Measurements from ENCODE around the gene RLF.
"Not testable (repeated sequence)": the region's sequence is repeated elsewhere in the genome, so short reads cannot be mapped to it uniquely, and the experiment has no call there.

Gene RLF

DNA sequence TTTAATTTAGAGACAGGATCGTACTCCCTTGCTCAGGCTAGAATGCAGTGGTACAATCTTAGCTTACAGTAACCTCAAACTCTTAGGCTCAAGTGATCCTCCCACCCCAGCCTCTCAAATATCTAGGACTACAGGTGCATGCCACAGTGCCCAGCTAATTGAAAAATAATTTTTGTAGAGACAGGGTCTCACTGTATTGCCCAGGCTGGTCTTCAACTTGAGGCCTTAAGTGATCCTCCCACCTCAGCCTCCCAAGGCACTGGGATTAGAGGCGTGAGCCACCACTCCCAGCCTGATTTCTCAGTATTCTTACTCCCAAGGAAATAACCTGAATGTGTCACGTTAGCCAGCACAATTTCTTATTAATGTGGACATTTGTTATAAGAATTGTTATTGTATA, 9.8 kb downstream of the RLF start:
- DNase-seq (ENCODE audit: low read depth, low spot score) = no peak

DNA sequence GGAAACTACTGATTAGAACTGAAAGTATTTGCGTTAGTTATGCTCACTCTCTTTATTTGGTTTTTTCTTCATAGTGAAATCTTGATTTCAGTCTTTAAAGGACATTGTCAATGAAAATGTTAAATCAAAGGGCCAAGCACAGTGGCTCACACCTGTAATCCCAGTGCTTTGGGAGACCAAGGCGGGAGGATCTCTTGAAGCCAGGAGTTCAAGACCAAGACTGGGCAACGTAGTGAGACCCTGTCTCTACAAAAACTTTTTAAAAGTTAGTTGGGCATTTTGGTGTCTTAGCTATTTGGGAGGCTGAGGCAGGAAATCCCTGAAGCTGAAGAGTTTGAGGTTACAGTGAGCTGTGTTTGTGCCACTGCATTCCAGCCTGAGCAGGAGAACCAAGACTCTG, 13.6 kb downstream of the RLF start:
- DNase-seq (ENCODE audit: low read depth, low spot score) = no peak

DNA sequence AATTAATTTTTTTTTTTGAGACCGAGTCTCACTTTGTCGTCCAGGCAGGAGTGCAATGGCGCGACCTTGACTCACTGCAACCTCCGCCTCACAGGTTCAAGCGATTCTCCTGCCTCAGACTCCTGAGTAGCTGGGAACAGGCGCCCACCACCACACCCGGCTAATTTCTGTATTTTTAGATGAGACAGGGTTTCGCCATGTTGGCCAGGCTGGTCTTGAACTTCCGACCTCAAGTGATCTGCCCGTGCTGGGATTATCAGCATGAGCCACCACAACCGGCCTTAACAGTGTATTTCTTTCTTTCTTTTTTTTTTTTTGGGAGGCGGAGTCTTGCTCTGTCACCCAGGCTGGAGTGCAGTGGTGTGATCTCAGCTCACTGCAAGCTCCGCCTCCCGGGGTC, 15.8 kb downstream of the RLF start:
- not testable (repeated sequence) for DNase-seq (ENCODE audit: low read depth, low spot score)

DNA sequence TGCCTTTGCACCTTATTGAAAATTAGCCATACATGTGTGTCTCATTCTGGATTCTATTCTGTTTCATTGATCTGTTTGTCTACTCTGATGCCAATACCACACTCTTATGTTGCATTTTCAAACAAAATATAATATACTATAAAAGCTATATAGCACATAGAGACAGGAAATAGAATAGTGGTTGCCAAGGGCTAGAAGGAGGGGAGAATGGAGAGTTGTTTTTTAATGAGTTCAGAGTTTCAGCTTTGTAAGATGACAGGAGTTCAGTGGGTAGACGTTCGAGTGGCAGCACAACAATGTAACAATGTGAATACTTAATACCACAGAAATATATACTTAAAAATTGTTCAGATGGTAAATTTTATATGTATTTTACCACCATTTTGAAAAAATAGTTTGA, 17.0 kb downstream of the RLF start:
- no peak for DNase-seq (ENCODE audit: low read depth, low spot score)

DNA sequence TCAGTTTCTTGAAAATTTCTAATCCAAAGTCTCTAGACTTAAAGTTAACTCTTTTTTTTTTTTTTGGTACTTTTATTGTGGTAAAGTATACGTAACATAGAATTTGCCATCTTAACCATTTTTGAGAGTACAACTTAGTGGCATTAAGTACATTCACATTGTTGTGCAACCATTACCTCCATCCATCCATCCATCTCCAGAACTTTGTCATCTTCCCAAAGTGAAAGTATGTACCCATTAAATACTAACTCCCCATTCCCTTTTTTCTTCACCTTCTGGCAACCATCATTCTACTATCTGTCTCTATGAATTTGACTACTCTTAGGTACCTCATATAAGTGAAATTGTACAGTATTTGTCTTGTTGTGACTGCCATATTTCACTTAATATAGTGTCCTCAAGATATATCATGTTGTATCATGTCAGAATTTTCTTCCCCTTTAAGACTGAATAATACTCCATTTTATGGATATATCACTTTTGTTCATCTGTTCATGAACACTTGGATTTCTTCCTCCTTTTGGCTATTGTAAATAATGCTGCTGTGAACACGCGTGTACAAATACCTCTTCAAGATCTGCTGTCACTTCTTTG, 18.4 kb downstream of the RLF start:
- DNase-seq (ENCODE audit: low read depth, low spot score) = no peak

DNA sequence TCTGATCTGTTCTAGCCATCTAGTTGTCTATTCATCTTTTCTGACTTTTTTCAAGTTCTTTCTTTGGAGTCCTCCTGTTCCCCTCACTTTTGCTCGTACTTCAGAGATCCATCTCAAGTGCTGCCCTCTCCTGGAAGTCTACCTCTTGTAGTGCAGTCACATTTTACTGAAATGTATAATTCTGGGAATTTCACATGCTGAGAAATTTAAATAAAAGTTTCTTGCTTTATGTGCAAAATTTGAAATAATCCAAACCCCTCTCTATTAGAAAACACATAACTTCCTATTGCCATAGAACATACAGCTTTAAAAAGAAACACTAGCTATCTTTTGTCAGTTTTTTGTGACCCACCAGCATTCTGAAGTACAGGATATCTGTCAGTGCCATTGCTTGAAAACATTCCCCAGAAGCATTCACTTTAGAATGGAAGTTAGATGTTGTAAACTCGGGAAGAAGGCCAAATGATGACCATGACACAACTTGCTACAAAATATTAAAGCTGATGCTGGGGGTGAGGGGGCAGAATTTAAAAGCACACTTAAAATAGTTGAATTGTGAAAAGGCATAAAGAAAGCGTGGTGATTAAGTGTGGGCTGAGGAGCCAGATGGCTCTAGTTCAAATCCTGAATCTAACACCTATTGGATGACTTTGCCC, 22.0 kb downstream of the RLF start:
- DNase-seq (ENCODE audit: low read depth, low spot score) = no peak

DNA sequence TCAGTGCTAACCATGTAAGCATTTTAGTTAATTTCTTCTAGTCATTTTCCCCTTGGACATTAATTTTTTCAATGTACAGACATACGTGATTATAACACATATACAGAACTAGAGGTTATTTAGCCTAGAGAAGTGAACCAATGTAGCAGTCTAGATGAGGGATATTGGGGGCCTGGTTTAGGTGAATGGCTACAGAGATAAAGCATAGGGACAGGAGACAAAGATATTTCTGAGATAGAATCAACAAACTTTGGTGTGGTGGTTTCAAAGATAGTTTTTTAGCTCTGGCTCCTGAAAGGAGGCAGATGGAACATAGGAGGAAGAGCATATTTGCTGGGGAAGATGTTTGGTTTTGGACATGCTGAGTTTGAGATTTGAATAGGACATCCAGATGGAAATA, 23.0 kb downstream of the RLF start:
- DNase-seq (ENCODE audit: low read depth, low spot score) = no peak

DNA sequence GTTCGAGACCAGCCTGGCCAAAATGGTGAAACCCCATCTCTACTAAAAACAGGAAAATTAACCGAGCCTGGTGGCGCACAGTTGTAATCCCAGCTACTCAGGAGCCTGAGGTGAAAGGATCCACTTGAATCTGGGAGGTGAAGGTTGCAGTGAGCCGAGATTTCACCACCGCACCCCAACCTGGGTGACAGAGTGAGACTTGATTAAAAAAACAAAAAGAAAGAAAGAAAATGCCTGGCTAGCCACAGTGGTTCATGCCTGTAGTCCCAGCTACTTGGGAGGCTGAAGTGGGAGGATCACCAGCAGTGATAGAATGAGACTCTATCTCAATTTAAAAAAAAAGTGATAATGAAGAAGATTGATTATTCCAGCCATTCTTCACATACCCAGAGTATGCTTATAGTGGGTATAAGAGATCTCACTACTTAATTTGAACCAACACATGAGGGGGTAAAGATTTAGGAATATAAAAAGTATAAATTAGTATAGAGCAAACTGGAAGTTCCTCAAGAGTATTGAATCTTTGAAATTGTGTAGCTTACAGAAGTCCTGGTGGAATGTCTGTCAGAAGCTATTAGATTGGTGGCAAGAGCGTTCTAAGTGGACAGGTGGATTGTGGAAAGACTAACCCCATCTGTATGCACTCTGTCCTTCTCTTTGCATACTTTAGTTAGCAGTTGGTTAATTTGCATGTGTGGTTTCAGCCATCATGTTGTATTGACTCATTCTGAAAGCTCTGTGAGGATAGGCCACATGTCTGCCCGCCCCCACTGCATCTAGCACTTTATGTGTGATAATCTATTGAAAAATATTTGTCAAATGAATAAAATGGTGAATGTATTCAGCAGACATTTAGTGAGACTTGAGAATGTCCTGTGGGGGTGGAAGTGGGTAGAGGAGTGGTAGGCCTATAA, 25.0 kb downstream of the RLF start:
- DNase-seq (ENCODE audit: low read depth, low spot score) = no peak

DNA sequence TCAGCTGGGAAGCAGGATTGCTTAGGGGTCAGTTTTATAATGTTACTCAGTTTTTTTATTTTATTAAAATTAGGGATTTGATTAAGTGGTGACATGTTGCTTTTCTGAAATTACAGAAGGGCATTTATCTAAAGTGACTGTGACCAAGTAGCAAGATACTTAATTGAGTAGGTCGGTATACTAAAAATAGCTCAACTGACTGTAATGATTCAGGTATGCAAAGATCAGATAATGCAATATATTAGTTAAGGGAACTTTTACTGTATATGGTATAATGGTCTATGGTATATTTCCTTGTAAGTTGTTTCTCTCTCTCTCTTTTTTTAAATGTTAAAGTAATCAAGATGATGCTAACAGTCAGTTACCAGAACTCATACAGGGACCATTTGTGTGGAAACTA, 26.2 kb downstream of the RLF start:
- no peak for DNase-seq (ENCODE audit: low read depth, low spot score)

DNA sequence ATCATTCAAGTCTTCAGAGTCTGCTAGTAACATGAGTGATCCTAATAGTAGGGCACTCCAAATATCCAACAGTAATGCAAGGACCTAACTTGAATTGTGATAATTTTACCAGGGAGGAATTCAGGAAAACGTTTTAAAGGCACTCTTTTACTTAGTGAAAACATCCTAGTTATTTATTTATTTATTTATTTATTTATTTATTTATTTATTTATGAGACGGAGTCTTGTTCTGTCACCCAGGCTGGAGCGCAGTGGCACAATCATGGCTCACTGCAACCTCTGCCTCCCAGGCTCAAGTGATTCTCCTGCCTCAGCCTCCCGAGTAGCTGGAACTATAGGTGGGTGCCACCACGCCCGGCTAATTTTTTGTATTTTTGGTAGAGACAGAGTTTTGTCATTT, 33.5 kb downstream of the RLF start:
- not testable (repeated sequence) for DNase-seq (ENCODE audit: low read depth, low spot score)

DNA sequence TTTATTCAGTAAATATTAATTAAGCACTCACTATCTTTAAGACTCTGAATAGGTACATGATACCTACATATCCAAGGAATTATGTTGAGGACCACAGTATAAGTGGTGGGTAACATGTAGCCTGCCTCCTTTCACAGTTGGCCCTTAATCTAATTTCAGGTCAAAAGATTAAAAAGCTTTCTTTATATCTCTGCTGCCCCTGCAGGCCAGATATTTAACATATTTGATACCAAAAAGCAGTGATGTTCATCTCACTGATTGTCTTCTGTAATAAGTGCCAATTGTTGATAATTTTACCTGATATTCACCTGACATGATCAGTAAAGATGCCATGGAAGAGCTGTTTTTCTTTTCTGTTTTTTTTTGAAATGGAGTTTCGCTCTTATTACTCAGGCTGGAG, 36.5 kb downstream of the RLF start:
- no peak for DNase-seq (ENCODE audit: low read depth, low spot score)

DNA sequence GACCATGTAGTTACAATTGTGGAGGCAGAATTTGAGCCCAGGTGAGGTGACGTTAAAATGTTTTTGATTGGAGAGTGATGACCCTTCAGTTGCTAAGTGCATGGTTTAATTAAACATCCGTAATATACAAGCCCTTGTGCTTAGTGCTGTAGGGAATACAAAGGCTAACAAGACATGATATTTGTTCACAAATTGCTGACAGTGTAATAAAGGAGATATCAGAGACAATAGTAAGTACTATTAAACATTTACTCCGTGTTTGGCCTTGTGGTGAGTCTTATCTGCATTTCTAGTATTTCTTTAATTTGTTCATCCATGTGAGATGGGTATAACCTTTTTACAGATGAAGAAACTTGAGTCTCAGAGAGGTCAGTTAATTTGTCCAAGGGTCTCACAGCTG, 37.9 kb downstream of the RLF start:
- DNase-seq (ENCODE audit: low read depth, low spot score) = no peak

DNA sequence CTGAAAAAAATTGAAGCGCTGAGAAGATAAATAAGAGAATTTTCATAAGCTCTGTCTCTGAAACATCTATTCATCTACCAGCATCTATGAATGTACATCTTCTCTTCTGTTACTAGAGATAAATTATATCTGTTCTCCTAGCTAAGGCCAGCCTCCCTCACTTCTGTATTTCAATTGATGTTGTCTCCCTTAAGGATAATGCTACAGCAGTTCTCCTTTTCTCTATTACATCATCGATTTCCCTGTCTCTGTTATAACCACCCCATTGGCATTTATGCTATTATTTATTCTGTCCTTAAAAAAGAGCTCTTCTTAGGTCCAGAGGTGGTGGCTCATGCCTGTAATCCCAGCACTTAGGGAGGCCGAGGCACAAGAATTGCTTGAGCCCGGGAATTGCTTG, 43.7 kb downstream of the RLF start:
- DNase-seq (ENCODE audit: low read depth, low spot score) = no peak

DNA sequence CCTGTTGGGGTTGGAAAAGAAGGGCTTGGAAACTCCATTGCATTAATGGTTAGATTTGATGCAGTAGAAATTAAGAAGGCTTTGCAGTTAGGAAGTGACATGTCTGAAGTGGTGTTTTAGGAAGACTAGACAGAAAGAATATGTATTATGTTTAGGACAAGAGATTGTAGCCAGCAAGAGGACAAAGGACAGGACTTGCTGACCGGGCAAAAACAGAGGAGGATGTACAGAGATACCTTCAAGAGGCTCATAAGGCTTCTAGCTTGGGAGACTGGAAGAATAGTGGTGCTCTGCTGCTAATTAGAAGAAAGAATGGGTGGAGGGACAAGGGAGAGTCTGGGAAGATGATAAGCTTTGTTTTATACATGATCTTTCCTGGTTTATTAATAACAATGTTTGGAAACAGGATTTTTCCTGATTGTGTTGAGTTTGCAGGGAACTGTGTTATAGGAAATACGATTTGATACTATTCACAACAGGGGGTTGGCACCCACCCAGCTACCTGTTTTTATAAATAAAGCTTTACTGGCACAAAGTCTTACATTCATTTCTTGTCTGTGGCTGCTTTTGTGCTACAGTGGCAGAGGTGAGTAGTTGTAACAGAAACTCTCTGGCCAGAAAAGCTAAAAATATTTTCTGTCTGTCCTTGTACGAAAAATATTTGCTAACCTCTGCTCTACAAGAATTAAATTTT, 49.5 kb downstream of the RLF start:
- no peak for DNase-seq (ENCODE audit: low read depth, low spot score)

DNA sequence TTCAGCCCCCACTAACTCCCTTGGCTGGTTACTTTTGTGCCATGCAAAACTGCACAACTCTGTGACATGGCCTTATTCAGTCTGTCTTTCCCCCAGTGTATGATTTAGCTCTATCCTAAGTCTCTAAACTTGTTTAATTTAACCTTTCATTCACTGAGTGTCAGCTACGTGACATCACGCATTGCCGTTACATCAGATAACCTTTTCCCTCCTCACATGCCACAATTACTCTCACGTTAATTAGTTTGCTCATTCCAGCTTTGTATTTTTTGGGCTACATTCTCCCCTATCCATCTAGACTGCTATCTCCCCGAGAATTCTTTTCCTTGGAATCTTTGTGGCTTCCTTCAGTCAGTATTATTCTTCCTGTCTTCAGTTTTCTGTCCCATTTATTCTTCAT, 57.1 kb downstream of the RLF start:
- no peak for DNase-seq (ENCODE audit: low read depth, low spot score)

DNA sequence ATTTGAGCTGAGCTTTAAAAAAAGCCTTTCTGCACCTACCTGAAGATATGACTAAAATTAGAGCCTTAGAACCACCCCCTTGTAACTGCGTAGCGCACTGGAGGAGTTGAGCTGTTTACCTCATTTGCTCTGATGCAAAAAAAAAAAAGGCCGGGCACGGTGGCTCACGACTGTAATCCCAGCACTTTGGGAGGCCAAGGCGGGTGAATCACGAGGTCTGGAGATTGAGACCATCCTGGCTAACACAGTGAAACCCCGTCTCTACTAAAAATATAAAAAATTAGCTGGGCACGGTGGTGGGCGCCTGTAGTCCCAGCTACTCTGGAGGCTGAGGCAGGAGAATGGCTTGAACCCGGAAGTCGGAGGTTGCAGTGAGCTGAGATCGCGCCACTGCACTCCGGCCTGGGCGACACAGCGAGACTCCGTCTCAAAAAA, 60.3 kb downstream of the RLF start:
- not testable (repeated sequence) for DNase-seq (ENCODE audit: low read depth, low spot score)

DNA sequence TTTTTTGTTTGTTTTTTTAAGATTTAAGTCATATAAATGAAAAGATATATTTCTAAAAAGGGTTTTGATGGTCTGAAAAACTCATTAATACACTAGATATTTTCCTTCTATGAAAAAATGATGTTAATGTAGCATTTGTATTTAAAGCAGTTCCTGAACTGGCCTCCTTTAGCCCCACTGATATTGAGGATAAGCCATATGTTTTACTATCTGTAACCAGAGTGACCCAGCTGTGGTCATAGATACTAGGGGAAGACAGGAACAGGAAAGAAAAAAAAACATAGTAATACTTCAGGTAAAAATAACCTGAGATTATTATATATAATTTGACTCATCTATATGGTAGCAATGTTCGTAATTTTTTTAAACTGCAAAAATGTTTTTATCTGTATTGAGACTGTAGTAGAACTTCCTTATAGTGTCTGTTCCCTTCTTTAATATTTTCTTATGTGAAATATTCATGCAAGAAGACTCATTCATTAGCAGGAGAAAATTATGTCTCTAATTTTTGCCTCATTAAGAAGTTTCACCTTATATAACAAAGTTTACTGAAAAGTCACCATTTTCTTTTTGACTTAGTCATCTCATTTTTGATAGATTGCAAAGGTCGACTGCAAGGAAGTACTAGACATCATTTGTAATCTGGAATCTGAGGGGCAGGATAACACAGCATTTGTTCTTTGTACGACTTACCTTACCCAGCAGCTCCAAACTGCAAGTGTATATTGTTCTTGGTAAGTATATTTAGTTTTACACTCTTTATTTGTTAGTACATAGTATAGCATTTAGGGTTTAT, 61.0 kb downstream of the RLF start:
- no peak for DNase-seq (ENCODE audit: low read depth, low spot score)

DNA sequence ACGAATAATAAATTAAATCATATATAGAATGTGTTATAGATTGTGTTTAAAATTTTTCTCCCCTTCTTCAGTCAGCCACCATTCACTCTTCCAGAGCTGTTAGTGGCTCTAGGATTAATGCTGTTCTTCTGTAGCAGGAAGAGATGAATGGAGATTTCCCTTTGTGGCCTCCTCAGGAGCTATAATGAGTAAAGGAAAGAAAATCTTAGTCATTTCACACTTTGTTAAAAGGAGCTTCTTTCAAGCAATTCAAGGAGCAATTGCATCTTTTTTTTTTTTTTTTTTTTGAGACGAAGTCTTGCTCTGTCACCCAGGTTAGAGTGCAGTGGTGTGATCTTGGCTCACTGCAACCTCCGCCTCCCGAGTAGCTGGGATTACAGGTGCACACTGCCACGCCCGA, 62.9 kb downstream of the RLF start:
- DNase-seq (ENCODE audit: low read depth, low spot score) = no peak

DNA sequence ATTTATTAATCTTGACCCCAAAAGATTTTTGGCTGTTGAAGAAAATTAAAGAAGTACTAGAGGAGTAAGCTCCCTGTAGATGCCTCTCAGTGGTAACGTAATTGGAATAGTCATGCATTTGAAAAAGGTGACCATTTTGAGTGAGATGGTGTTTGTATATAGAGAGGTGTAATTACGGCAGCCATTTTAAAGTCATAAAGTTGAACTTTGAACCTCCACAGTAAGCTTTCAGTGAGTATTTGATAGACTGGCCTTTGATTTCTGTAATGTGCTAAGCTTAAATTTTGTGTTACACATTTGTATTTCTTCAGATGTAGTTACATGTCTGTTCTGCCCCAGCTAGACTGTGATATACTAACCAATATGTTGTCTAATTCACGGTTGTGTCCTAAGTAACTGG, 65.0 kb downstream of the RLF start:
- DNase-seq (ENCODE audit: low read depth, low spot score) = no peak

DNA sequence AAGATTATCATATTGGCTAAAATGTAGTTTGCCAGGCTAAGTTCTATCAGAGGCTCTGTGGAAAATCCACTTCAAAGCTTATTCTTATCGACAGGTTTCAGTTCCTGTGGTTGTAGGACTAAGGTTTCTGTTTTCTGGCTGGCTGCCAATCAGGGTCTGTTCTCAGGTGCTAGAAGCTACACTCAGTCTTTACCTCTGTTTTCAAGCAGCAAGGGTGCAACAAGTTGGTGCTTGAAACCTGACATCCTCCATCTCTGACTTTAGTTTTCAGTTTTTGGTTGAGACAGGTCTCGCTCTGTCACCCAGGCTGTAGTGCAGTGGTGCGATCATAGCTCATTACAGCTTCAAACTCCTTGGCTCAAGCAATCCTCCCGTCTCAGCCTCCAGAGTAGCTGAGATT, 71.3 kb downstream of the RLF start:
- DNase-seq (ENCODE audit: low read depth, low spot score) = no peak

DNA sequence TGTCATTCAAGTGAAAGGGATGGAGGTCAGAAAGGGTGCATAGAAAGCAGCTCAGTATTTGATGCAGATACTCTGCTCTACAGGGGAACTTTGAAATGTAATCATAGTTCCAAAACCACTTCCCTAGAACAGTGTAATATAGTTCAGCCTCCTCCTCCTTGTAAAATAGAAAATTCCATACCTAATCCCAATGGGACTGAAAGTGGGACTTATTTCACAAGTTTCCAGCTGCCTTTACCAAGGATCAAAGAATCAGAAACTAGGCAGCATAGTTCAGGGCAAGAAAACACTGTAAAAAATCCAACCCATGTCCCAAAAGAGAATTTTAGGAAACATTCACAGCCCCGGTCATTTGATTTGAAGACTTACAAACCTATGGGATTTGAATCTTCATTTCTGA, 78.4 kb downstream of the RLF start:
- no peak for DNase-seq (ENCODE audit: low read depth, low spot score)

All from iPS DF 19.7 (cell line).